ENCODE measurements around the gene HOXA5. TPM values are rescaled to one million over a fixed set of nuclear protein-coding genes. Genes with fewer than 3 reads are reported as not detected.
A peak's percentile ranks its signal among the peaks of the same experiment; 100 is the strongest.

Gene HOXA5
- total RNA-seq, 5 donors from 2014 or later (not counting 1 experiment from before 2014, with no cell fraction given): 0.18 to 0.32 TPM; not detected in 3

- POLR2A ChIA-PET: interaction anchor here in 1 of 2 donors (0.6 kb wide), 1 partner anchor 488 kb away, joined by 4 read pairs; no protein-coding TSS in a partner anchor
- no peak overlapping the region for H3K4me3 ChIP-seq (ENCODE audit: control insufficient read depth in 1 of 2, extremely low read depth in 1 of 2, low read length in 1 of 2)
- Mint-ChIP-seq H3K27me3 (peaks cover 62 to 80% of the 10 kb centered on the region in 2 donors), H3K4me1 (peaks cover 36 to 44% (median 42%) of the 10 kb centered on the region in 3 donors), H3K4me3 (peak overlapping the region in 1 of 3 donors; percentile 74), H3K9me3 (no peaks in the 10 kb centered on the region), H3K36me3 (no peaks in the 10 kb centered on the region), H3K27ac (peak overlapping the region in 1 of 2 donors; percentile 73)
- DNase-seq: peak in 4 of 35 experiments; percentile 22 to 60 (median 28)
- no peaks in the 10 kb centered on the region for H3K36me3 ChIP-seq (ENCODE audit: control insufficient read depth in 2 of 2, extremely low read depth in 1 of 2, insufficient read depth in 1 of 2, low read length in 1 of 2)
- peaks cover 17 to 92% of the 10 kb centered on the region in 2 experiments for H3K27me3 ChIP-seq (replicated peaks in 1 of 2; ENCODE audit: control insufficient read depth in 2 of 2, extremely low read depth in 1 of 2, insufficient read depth in 2 of 2, low read length in 1 of 2)
- H3K27ac ChIP-seq (ENCODE audit: low read length): no peak overlapping the region
- ATAC-seq (replicated peaks in 1 of 4): peak in 1 of 4 experiments; percentile 44
- no peaks in the 10 kb centered on the region for H3K9me3 ChIP-seq
- peaks cover 10 to 78% of the 10 kb centered on the region in 2 experiments for H3K4me1 ChIP-seq (ENCODE audit: control insufficient read depth in 1 of 2, extremely low read depth in 1 of 2, insufficient read depth in 2 of 2, low read length in 2 of 2)
- CTCF ChIA-PET: interaction anchor here (0.6 to 1.2 kb wide), 3 partner anchors 12 to 30 kb away, joined by 3 read pairs; no protein-coding TSS in a partner anchor
- WGBS (ENCODE audit: insufficient coverage): 23% methylated on average over 16 of the region's 25 CpGs
Observed at GRCh38 chr7:27168265-27168947, 24.9 kb upstream of the HOXA5 start.

GRCh38 chr7:27167916-27168264, 24.4 kb upstream of the HOXA5 start:
- Mint-ChIP-seq H3K27ac (peak overlapping the region in 1 of 2 donors; percentile 73), H3K27me3 (peaks cover 67 to 84% of the 10 kb centered on the region in 2 donors), H3K9me3 (no peaks in the 10 kb centered on the region), H3K36me3 (no peaks in the 10 kb centered on the region), H3K4me3 (peak overlapping the region in 1 of 3 donors; percentile 74), H3K4me1 (peaks cover 36 to 44% (median 42%) of the 10 kb centered on the region in 3 donors)
- Histone ChIP-seq H3K9me3 (no peaks in the 10 kb centered on the region), H3K4me3 (ENCODE audit: control insufficient read depth in 1 of 2, extremely low read depth in 1 of 2, low read length in 1 of 2) (no peak overlapping the region), H3K27ac (ENCODE audit: low read length) (no peak overlapping the region), H3K4me1 (ENCODE audit: control insufficient read depth in 1 of 2, extremely low read depth in 1 of 2, insufficient read depth in 2 of 2, low read length in 2 of 2) (peaks cover 7 to 74% of the 10 kb centered on the region in 2 experiments), H3K27me3 (replicated peaks in 1 of 2; ENCODE audit: control insufficient read depth in 2 of 2, extremely low read depth in 1 of 2, insufficient read depth in 2 of 2, low read length in 1 of 2) (peaks cover 15 to 91% of the 10 kb centered on the region in 2 experiments), H3K36me3 (ENCODE audit: control insufficient read depth in 2 of 2, extremely low read depth in 1 of 2, insufficient read depth in 1 of 2, low read length in 1 of 2) (no peaks in the 10 kb centered on the region)
- no peak for DNase-seq
- ChIA-PET CTCF (interaction anchor here in 1 of 2 donors (1.1 to 1.2 kb wide), 2 partner anchors 12 to 31 kb away, joined by 3 read pairs; no protein-coding TSS in a partner anchor), POLR2A (no interaction called here)
- WGBS (ENCODE audit: insufficient coverage): 64% methylated on average over 2 of the region's 4 CpGs
- ATAC-seq (replicated peaks in 1 of 4): no peak

GRCh38 chr7:27166531-27167505, 23.3 kb upstream of the HOXA5 start:
- H3K27me3 Mint-ChIP-seq: peaks cover 66 to 85% of the 10 kb centered on the region in 2 donors
- H3K4me1 Mint-ChIP-seq: peaks cover 28 to 37% (median 34%) of the 10 kb centered on the region in 3 donors
- Histone ChIP-seq H3K4me1 (ENCODE audit: control insufficient read depth in 1 of 2, extremely low read depth in 1 of 2, insufficient read depth in 2 of 2, low read length in 2 of 2) (peaks cover 4 to 64% of the 10 kb centered on the region in 2 experiments), H3K36me3 (ENCODE audit: control insufficient read depth in 2 of 2, extremely low read depth in 1 of 2, insufficient read depth in 1 of 2, low read length in 1 of 2) (no peaks in the 10 kb centered on the region), H3K27ac (ENCODE audit: low read length) (no peak overlapping the region), H3K4me3 (ENCODE audit: control insufficient read depth in 1 of 2, extremely low read depth in 1 of 2, low read length in 1 of 2) (peak overlapping the region in 1 of 2 donors; percentile 28), H3K27me3 (replicated peaks in 1 of 2; ENCODE audit: control insufficient read depth in 2 of 2, extremely low read depth in 1 of 2, insufficient read depth in 2 of 2, low read length in 1 of 2) (peaks cover 15 to 85% of the 10 kb centered on the region in 2 experiments), H3K9me3 (no peaks in the 10 kb centered on the region)
- no peaks in the 10 kb centered on the region for H3K9me3 Mint-ChIP-seq
- ChIA-PET CTCF (no interaction called here), POLR2A (no interaction called here)
- peak overlapping the region in 1 of 2 donors; percentile 83 for H3K27ac Mint-ChIP-seq
- H3K36me3 Mint-ChIP-seq: no peaks in the 10 kb centered on the region
- H3K4me3 Mint-ChIP-seq: peak overlapping the region in 2 of 3 donors; percentile 13 to 58
- no peak for DNase-seq
- no peak for ATAC-seq (replicated peaks in 1 of 4)
- 12% methylated on average over 35 of the region's 50 CpGs for WGBS (ENCODE audit: insufficient coverage)

GRCh38 chr7:27165996-27166530, 22.6 kb upstream of the HOXA5 start:
- ChIA-PET CTCF (interaction anchor here in 1 of 2 donors (1.1 kb wide), 1 partner anchor 16 kb away, joined by 3 read pairs; no protein-coding TSS in a partner anchor), POLR2A (interaction anchor here in 1 of 2 donors (0.6 kb wide), 1 partner anchor 894 kb away, joined by 4 read pairs; no protein-coding TSS in a partner anchor)
- Mint-ChIP-seq H3K4me3 (peak overlapping the region in 1 of 3 donors; percentile 58), H3K9me3 (no peaks in the 10 kb centered on the region), H3K27ac (peak overlapping the region in 1 of 2 donors; percentile 74), H3K36me3 (no peaks in the 10 kb centered on the region), H3K27me3 (peaks cover 60 to 82% of the 10 kb centered on the region in 2 donors), H3K4me1 (peaks cover 25 to 33% (median 28%) of the 10 kb centered on the region in 3 donors)
- peaks cover 13 to 85% of the 10 kb centered on the region in 2 experiments for H3K27me3 ChIP-seq (replicated peaks in 1 of 2; ENCODE audit: control insufficient read depth in 2 of 2, extremely low read depth in 1 of 2, insufficient read depth in 2 of 2, low read length in 1 of 2)
- no peaks in the 10 kb centered on the region for H3K9me3 ChIP-seq
- peaks cover 4 to 62% of the 10 kb centered on the region in 2 experiments for H3K4me1 ChIP-seq (ENCODE audit: control insufficient read depth in 1 of 2, extremely low read depth in 1 of 2, insufficient read depth in 2 of 2, low read length in 2 of 2)
- no peaks in the 10 kb centered on the region for H3K36me3 ChIP-seq (ENCODE audit: control insufficient read depth in 2 of 2, extremely low read depth in 1 of 2, insufficient read depth in 1 of 2, low read length in 1 of 2)
- peak overlapping the region in 1 of 2 donors; percentile 65 for H3K4me3 ChIP-seq (ENCODE audit: control insufficient read depth in 1 of 2, extremely low read depth in 1 of 2, low read length in 1 of 2)
- ATAC-seq (replicated peaks in 1 of 4): no peak
- no peak overlapping the region for H3K27ac ChIP-seq (ENCODE audit: low read length)
- WGBS (ENCODE audit: insufficient coverage): 5% methylated on average over 46 of the region's 46 CpGs
- no peak for DNase-seq

GRCh38 chr7:27165089-27165995, 21.9 kb upstream of the HOXA5 start, which contains the start of gene HOXA9:
TSS of gene HOXA9 (minus strand) at chr7:27165537. CDS start at chr7:27165457, 80 bp downstream.
- H3K27me3 Mint-ChIP-seq: peaks cover 57 to 78% of the 10 kb centered on the region in 2 donors
- ChIA-PET CTCF (interaction anchor here in 1 of 2 donors (0.6 to 1.1 kb wide), 2 partner anchors 15 to 926 kb away, joined by 3 to 5 read pairs; no protein-coding TSS in a partner anchor), POLR2A (interaction anchor here in 1 of 2 donors (0.6 kb wide), 1 partner anchor 895 kb away, joined by 4 read pairs; no protein-coding TSS in a partner anchor)
- peak in 5 of 35 experiments; percentile 30 to 54 (median 33) for DNase-seq
- peak within 1 kb of the TSS; percentile 28 to 58 (median 28) for H3K4me3 Mint-ChIP-seq
- H3K4me3 ChIP-seq (ENCODE audit: control insufficient read depth in 1 of 2, extremely low read depth in 1 of 2, low read length in 1 of 2): peak within 1 kb of the TSS; percentile 5 to 65
- peaks cover 11 to 90% of the 10 kb centered on the region in 2 experiments for H3K27me3 ChIP-seq (replicated peaks in 1 of 2; ENCODE audit: control insufficient read depth in 2 of 2, extremely low read depth in 1 of 2, insufficient read depth in 2 of 2, low read length in 1 of 2)
- H3K36me3 Mint-ChIP-seq: no peaks in the 10 kb centered on the region
- no peak for ATAC-seq (replicated peaks in 1 of 4)
- 3% methylated on average over 51 of the region's 82 CpGs for WGBS (ENCODE audit: insufficient coverage)
- H3K4me1 ChIP-seq (ENCODE audit: control insufficient read depth in 1 of 2, extremely low read depth in 1 of 2, insufficient read depth in 2 of 2, low read length in 2 of 2): peaks cover 4 to 69% of the 10 kb centered on the region in 2 experiments
- no peaks in the 10 kb centered on the region for H3K36me3 ChIP-seq (ENCODE audit: control insufficient read depth in 2 of 2, extremely low read depth in 1 of 2, insufficient read depth in 1 of 2, low read length in 1 of 2)
- peaks cover 26 to 32% (median 27%) of the 10 kb centered on the region in 3 donors for H3K4me1 Mint-ChIP-seq
- no peak within 1 kb of the TSS for H3K27ac ChIP-seq (ENCODE audit: low read length)
- peak within 1 kb of the TSS; percentile 48 to 78 for H3K27ac Mint-ChIP-seq
- H3K9me3 ChIP-seq: no peaks in the 10 kb centered on the region
- no peaks in the 10 kb centered on the region for H3K9me3 Mint-ChIP-seq
